RKO (cell line): ENCODE results near the gene PRAC2.

Source experiments
- DNase-seq: peaks from one replicate; pipeline ENCODE4 v3.0.0-alpha.2; 2016; ENCODE audit warnings: low spot score

The PRAC2 gene

GRCh38 chr17:48720266-48721008 is 2.5 kb upstream of the PRAC2 start:
- peak; percentile 44 for DNase-seq

GRCh38 chr17:48721009-48721402 is 2.0 kb upstream of the PRAC2 start:
- DNase-seq, result no peak

GRCh38 chr17:48722201-48722907 is 631 bp upstream of the PRAC2 start, which contains the start of gene PRAC1:
TSS of gene PRAC1 (minus strand) at chr17:48722518. CDS start at chr17:48722392, 126 bp downstream.
- no peak for DNase-seq

- DNase-seq, result no peak
These were observed 652 bp downstream of the PRAC2 start for GRCh38 chr17:48723423-48724250.

GRCh38 chr17:48724251-48725003 is 1.4 kb downstream of the PRAC2 start:
- DNase-seq, result peak; percentile 56

GRCh38 chr17:48725004-48725287 is 2.0 kb downstream of the PRAC2 start:
- no peak for DNase-seq

GRCh38 chr17:48725288-48726064 is 2.5 kb downstream of the PRAC2 start:
- DNase-seq, result no peak

GRCh38 chr17:48726114-48726915 is 3.3 kb downstream of the PRAC2 start:
- no peak for DNase-seq

- no peak for DNase-seq
These were observed 3.9 kb downstream of the PRAC2 start for GRCh38 chr17:48726916-48727286.

- DNase-seq, result peak; percentile 8
These were observed 4.6 kb downstream of the PRAC2 start for GRCh38 chr17:48727415-48728175.

GRCh38 chr17:48728232-48729231 is 5.5 kb downstream of the PRAC2 start, which contains the start of gene HOXB13:
TSS of gene HOXB13 (minus strand) at chr17:48728750. CDS start at chr17:48728593, 157 bp downstream.
- DNase-seq, result peak; percentile 83

- DNase-seq, result no peak
These were observed 6.6 kb downstream of the PRAC2 start for GRCh38 chr17:48729335-48730239.

GRCh38 chr17:48730240-48730550 is 7.2 kb downstream of the PRAC2 start:
- DNase-seq, result no peak

- DNase-seq, result no peak
These were observed 8.4 kb downstream of the PRAC2 start for GRCh38 chr17:48731355-48731754.

GRCh38 chr17:48732688-48733629 is 10.0 kb downstream of the PRAC2 start:
- no peak for DNase-seq

- DNase-seq, result no peak
These were observed 10.8 kb downstream of the PRAC2 start for GRCh38 chr17:48733632-48734328.
